ENCODE data around the gene OR8J3. TPM values are rescaled to one million over a fixed set of nuclear protein-coding genes. Genes with fewer than 3 reads are reported as not detected.

OR8J3 gene
- total RNA-seq, 2 experiments from 2014 or later, result not detected

DNA sequence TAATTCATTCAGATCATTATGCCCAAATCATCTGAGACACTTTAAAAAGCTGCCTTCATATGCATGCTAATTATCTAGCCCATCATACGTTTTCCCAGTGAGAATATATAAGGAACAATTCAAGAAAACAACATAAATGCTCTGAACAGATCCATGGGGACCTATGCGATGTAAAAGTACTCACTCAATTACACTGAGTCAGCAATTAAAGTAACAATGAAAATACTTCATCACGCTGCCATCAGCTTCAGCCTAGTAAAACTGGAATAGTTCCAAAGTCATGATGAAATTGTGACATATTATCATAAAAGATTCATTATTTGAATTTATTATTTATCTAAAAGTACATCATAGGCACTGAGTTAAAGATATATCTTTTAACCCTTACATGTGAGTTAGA lies 23.8 kb upstream of the OR8J3 start:
- POLR2A ChIA-PET, result no interaction called here
- TF ChIP-seq, protein P1, sequence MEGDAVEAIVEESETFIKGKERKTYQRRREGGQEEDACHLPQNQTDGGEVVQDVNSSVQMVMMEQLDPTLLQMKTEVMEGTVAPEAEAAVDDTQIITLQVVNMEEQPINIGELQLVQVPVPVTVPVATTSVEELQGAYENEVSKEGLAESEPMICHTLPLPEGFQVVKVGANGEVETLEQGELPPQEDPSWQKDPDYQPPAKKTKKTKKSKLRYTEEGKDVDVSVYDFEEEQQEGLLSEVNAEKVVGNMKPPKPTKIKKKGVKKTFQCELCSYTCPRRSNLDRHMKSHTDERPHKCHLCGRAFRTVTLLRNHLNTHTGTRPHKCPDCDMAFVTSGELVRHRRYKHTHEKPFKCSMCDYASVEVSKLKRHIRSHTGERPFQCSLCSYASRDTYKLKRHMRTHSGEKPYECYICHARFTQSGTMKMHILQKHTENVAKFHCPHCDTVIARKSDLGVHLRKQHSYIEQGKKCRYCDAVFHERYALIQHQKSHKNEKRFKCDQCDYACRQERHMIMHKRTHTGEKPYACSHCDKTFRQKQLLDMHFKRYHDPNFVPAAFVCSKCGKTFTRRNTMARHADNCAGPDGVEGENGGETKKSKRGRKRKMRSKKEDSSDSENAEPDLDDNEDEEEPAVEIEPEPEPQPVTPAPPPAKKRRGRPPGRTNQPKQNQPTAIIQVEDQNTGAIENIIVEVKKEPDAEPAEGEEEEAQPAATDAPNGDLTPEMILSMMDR (conservative IDR thresholded peaks at IDR 0.05; ENCODE audit: low read length), result no peak
- TF ChIP-seq EZH2phosphoT487 (IDR thresholded peaks at IDR 0.05; ENCODE audit: borderline replicate concordance, low read depth, low read length), result no peak

DNA sequence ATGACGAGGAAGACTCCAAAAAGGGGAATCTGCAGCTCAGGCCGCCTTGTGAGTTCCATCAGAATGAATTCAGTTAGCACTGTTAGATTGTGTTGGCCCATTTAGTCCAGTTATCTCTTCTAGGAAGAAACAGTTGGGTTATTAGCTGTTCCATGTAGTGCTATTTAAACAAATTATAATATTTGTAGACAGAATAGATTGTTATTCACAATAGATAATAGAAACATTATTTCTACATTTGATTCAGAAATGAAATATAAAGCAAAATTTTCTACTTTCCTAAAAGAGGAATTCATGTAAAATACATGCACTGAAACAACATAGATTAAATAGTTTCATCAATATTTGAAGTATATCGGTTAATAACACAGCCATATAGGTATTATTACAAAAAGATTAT lies 20.2 kb upstream of the OR8J3 start, which contains the start of gene OR8K5:
TSS of gene OR8K5 (minus strand) at position 101 of the 400 bp plus-strand sequence. CDS start at position 101, 0 bp downstream.
- intact Hi-C loops (cut with micrococcal nuclease; ENCODE audit: unreplicated experiment), result no loop called here
- no TSS peak for BruUV-seq (replicated peaks)

More for the DNA sequence above, 23.8 kb upstream of the OR8J3 start:
- intact Hi-C loops (cut with micrococcal nuclease; ENCODE audit: unreplicated experiment), result no loop called here
- H3K79me2 ChIP-seq (ENCODE audit: insufficient read depth, low read depth, low read length), result no peaks in the 10 kb centered on the region
- no peak overlapping the region for H2AFZ ChIP-seq (ENCODE audit: low read length)
- no peak overlapping the region for H3K27ac ChIP-seq (ENCODE audit: low read depth, low read length, poor library complexity, severe bottlenecking)
- no peaks in the 10 kb centered on the region for H3K4me1 ChIP-seq (ENCODE audit: insufficient read depth, low read length, poor library complexity, severe bottlenecking)
- CTCF ChIA-PET (ENCODE audit: unreplicated experiment), result no interaction called here
- H3K36me3 ChIP-seq (ENCODE audit: insufficient read depth, low read length), result no peaks in the 10 kb centered on the region
- BruUV-seq (replicated peaks), result no TSS peak
- DNase-seq (ENCODE audit: low spot score), result no peak
- no peaks in the 10 kb centered on the region for H4K20me1 ChIP-seq (ENCODE audit: insufficient read depth, low read length)
- H3K4me3 ChIP-seq (ENCODE audit: low read depth, low read length, poor library complexity, severe bottlenecking), result no peak overlapping the region
- H3K9me2 ChIP-seq (ENCODE audit: insufficient read depth, low read length), result no peaks in the 10 kb centered on the region
- no peak overlapping the region for H3K4me2 ChIP-seq (ENCODE audit: low read length)
- H3K9me3 ChIP-seq (ENCODE audit: low read length), result no peaks in the 10 kb centered on the region

DNA sequence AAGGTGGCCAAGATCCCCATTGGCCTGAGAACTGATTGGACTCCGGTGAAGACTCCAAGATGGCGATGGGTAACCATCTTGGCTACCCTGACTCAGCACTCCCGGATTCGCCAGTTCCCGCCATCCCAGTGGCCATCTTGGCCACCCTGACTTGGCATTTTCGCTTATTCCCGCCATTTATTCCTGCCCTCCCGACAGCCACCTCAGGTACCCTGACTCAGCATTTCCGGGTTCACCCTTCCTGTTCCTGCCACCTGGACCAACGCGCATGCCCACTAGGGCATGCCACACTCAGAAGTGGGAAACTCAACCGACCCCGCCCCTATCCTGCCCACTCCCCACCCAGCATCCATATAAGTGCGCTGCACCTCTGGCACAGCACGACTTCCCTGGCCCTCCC lies 12.3 kb upstream of the OR8J3 start:
- Histone ChIP-seq H4K20me1 (ENCODE audit: insufficient read depth, low read length) (no peaks in the 10 kb centered on the region), H3K27ac (ENCODE audit: low read depth, low read length, poor library complexity, severe bottlenecking) (no peak overlapping the region), H3K4me3 (ENCODE audit: low read depth, low read length, poor library complexity, severe bottlenecking) (no peak overlapping the region), H3K79me2 (ENCODE audit: insufficient read depth, low read depth, low read length) (no peaks in the 10 kb centered on the region), H3K9me2 (ENCODE audit: insufficient read depth, low read length) (no peaks in the 10 kb centered on the region), H2AFZ (ENCODE audit: low read length) (no peak overlapping the region), H3K36me3 (ENCODE audit: insufficient read depth, low read length) (no peaks in the 10 kb centered on the region), H3K4me2 (ENCODE audit: low read length) (no peak overlapping the region), H3K4me1 (ENCODE audit: insufficient read depth, low read length, poor library complexity, severe bottlenecking) (no peaks in the 10 kb centered on the region), H3K9me3 (ENCODE audit: low read length) (no peaks in the 10 kb centered on the region)
- ChIA-PET CTCF (ENCODE audit: unreplicated experiment) (no interaction called here), POLR2A (no interaction called here)
- BruUV-seq (replicated peaks), result no TSS peak
- intact Hi-C loops (cut with micrococcal nuclease; ENCODE audit: unreplicated experiment), result no loop called here
- no peak for DNase-seq (ENCODE audit: low spot score)
- no peak for TF ChIP-seq EZH2phosphoT487 (IDR thresholded peaks at IDR 0.05; ENCODE audit: borderline replicate concordance, low read depth, low read length)

More for the DNA sequence above, 20.2 kb upstream of the OR8J3 start, which contains the start of gene OR8K5:
- POLR2A ChIA-PET, result no interaction called here
- Histone ChIP-seq H3K9me3 (ENCODE audit: low read length) (no peaks in the 10 kb centered on the region), H3K4me1 (ENCODE audit: insufficient read depth, low read length, poor library complexity, severe bottlenecking) (no peaks in the 10 kb centered on the region), H3K9me2 (ENCODE audit: insufficient read depth, low read length) (no peaks in the 10 kb centered on the region), H3K27ac (ENCODE audit: low read depth, low read length, poor library complexity, severe bottlenecking) (no peak within 1 kb of the TSS), H3K4me2 (ENCODE audit: low read length) (no peak within 1 kb of the TSS), H4K20me1 (ENCODE audit: insufficient read depth, low read length) (no peaks in the 10 kb centered on the region), H2AFZ (ENCODE audit: low read length) (no peak within 1 kb of the TSS), H3K4me3 (ENCODE audit: low read depth, low read length, poor library complexity, severe bottlenecking) (no peak within 1 kb of the TSS), H3K36me3 (ENCODE audit: insufficient read depth, low read length) (no peaks in the 10 kb centered on the region), H3K79me2 (ENCODE audit: insufficient read depth, low read depth, low read length) (no peaks in the 10 kb centered on the region)
- DNase-seq (ENCODE audit: low spot score), result no peak
- CTCF ChIA-PET (ENCODE audit: unreplicated experiment), result no interaction called here
- no peak for TF ChIP-seq EZH2phosphoT487 (IDR thresholded peaks at IDR 0.05; ENCODE audit: borderline replicate concordance, low read depth, low read length)
- TF ChIP-seq, protein P1 (conservative IDR thresholded peaks at IDR 0.05; ENCODE audit: low read length), result no peak
